Activated CD4-positive, alpha-beta T cell treated with anti-CD3 and anti-CD28 coated beads, Interleukin-10, Interleukin-2, amounts not matched to agents 100 ng/mL and 50 ng/mL, durations not matched to agents 16 hours and 8 hours (primary cell): Measurements from ENCODE around the gene NCBP1.

Experiments
- DNase-seq: peaks from one replicate; pipeline ENCODE4 v3.0.0-alpha.2; 2020

Gene NCBP1

DNA sequence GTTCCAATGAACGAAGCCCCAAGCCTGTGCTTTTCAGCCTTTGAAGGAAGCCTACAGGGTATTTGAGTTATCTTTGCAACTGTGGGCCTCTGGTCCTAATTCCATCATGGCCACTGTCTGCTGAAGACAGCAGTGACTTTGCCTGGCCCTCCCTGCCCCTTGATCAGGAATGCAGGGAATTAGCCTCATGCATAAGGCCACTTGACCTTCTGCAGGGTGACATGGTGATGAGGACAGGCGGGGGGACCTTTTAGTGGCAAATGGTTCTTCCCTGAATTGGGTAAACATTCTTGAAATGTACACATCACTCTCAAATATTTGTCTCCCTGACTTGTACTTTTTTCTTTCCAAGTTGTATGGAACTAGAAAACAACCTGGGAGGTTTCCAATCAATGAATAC is 88.7 kb downstream of the NCBP1 start:
- DNase-seq, result no peak
